Islet precursor cell (in vitro differentiated cells): ENCODE data around the gene TMBIM6.
"Not testable (repeated sequence)": the region's sequence is repeated elsewhere in the genome, so short reads cannot be mapped to it uniquely, and the experiment has no call there.

ENCODE experiments used
- DNase-seq: peaks from one replicate; pipeline ENCODE4 v3.0.0-alpha.2; 2018

TMBIM6 gene

DNA sequence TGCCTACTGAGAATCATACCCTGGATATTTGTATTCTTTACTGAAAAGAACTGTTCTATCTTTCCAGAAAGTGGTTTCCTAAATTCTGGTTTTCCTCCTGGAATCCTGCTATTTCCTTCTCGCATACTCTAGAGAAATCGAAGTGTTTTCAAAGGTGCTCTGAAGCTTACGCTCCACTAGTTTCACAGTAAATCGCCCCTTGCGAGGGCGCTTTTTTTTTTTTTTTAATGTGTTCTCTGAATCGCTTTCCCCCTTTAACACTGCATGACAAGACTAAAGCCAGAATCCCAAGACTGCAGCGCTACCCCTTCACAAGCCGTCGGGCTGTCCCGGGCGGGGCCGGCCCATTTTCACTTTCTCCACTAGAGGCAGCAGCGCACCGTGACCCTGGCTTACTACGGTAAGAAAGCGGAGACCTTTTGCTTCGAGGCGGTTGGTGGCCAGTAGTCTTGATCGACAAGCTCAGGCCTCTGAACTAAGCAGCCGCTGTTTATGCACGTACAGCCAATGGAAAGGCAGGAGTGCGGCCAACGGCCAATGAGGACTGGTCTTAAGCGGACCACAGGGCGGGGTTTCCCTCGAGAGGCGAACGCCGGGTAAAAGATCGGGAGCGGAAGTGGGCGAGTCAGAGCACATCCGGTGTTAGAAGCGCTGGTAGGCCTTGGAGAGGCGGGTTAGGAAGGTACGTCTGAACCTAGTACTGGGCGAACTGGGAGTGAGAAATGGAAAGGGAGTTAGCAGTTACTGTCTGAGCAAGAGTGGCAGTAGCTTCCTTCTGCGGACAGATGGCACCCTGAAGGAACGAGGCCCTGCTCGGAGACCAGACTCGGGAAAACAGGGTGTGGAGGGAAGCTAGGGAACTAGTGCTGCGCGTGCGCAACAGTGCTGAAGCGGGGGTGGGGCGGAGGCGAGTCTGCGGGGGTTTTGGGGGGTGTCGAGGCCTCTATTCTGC, at the start of gene TMBIM6:
TSS of gene TMBIM6 (plus strand) at position 628 of the 952 bp plus-strand sequence. CDS start 10,937 bp downstream, outside the sequence.
- peak; percentile 100 for DNase-seq

GRCh38 chr12:49692851-49693250, 48.5 kb upstream of the TMBIM6 start:
- no peak for DNase-seq

GRCh38 chr12:49693931-49694444, 47.4 kb upstream of the TMBIM6 start:
- DNase-seq: no peak

DNA sequence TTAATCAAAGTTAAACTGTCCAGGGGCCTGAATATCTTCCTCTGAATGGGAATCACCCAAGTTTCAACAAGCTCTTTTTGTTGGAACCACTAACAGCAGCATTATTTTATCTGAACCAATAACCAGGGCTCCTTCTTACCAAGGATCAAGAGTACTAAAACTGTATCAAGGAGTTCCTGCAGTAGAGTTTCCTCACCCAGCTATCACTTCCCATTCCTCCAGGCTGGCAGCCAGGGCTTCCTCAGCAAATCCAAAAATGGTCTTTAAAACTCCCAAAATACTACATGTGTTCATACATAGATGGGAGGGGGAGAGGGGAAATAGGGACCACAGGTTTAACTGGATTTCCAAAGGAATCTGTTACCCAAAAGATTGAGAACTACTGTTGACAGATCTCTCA, 44.6 kb upstream of the TMBIM6 start:
- DNase-seq: no peak

DNA sequence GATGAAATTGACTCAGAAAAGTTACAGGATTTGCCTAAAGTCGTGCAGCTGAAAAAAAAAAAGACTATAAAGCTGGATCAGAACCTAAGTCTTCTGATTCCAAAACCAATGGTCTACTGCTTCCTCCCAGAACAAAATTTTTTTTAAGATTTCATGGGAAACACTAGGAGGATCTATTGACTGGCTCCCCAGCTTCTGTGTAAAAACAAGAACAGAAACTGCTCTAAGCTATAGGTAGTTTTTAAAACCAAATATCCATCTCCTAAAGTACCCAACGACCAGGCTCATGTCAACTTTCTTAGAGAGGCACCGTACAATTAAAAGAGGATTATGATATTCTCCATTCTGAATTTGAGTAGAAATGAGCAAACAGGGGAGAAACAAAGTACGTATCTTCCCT, 43.5 kb upstream of the TMBIM6 start:
- DNase-seq: no peak

DNA sequence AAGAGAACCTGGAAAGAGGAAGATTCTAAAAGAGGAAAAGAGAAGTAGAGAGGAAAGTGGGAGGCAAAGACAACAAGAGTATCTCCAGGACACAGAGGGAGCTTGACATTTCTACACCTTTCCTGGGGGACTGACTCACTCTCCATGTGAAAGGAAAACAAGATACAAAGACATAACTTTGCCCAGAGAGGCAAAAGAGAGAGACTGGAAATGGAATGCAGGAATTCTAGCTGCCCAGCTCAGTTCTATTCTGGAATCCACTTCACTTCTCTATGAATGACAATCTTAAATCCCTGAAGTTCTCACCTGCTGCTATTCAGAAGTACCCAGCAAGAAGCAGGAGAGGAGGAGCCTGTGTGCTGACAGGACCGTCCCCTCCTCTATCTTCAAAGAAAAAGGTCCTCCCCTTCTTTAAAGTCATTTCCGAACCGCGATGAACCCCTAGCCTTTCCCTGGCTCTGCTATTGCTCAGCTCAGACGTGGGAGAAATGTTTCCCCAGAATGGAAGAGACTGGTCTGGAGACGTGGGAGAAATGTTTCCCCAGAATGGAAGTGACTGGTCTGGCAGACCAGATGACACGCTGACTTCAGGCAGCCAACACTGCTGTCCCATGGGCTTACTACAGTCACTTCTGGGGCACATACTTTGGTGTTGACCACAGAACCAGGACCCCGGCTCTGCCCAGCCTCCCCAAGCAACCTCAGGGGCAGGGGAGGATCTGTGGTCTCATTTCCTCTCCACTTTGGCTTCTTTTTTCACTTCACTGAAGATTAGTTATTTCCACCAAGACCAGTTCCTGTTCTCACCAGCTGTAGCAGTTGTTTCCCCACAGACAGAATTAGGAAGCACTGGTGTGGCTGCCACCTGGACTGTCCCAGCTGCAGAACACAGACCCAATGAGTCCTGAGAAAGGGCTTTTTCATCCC, 42.5 kb upstream of the TMBIM6 start:
- DNase-seq: peak; percentile 78

DNA sequence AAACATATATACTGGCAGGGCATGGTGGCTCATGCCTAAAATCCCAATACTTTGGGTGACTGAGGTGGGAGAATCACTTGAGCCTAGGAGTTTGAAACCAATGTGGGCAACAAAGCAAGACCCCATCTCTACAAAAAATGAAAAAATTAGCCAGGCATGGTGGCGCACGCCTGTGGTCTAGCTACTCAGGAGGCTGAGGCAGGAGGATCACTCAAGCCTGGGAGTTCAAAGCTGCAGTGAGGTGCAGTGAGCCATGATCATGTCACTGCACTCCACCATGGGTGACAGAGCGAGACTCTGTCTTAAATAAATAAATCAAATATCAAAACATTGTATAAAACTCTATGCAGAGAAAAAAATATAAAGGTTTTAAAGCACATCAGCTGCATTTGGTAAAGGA, 39.3 kb upstream of the TMBIM6 start:
- DNase-seq: no peak

DNA sequence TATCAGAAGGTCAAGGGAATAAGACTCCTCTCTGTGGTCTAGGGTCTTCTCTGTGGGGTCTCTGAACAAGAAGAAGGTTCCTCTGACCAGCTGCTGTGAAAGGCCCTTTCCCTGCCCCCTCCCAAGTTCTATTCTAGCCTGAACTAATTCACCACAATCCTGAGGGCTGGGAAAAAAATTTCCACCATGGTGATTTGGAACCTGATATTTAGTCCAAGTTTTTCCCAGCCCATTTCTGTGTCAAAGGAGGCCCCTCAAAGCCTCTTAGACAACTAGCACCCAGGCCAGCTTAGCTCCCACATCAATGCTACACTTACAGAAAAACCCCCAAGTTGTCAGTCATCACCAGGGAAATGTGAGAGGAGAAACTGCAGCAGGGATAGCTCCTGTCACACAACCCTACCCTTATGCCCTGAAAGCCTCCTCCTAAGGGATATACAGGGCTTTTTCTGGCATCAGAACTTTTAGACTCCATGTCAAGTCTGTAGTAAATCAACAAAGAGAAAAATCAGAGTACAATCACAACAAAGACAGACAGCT, 38.6 kb upstream of the TMBIM6 start:
- no peak for DNase-seq

- no peak for DNase-seq
These were observed 37.7 kb upstream of the TMBIM6 start for GRCh38 chr12:49703647-49704137.

DNA sequence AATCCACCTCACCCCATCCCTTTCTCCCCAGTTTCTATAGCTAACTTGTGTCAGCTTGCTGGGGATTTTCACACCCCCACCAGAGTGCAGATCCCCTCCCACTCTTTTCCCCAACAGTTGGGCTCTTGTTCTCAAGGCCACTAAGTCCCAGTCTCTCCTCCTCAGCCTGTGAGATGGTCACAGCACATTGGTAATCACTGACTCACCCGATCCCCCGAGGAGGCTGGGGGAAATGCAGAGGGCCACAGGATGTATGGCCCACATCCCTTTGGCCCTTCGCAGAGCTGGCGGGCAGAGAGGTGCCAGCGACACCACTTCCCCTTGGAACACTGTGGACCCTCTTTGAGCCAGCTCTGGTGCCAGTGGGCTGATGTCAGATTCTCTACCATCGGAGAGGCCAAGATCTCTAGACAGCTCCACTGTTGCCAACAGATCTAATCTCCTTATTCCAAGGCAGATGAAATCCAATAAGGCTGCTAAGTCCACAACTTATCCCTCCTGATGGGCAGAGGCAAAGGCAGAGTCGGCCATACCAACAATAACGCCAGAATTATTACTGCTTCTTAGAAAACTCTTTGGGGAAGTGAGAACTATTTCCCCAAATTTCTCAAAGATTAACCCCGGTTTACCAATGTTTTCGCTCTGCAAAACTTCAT, 35.8 kb upstream of the TMBIM6 start:
- peak; percentile 92 for DNase-seq

DNA sequence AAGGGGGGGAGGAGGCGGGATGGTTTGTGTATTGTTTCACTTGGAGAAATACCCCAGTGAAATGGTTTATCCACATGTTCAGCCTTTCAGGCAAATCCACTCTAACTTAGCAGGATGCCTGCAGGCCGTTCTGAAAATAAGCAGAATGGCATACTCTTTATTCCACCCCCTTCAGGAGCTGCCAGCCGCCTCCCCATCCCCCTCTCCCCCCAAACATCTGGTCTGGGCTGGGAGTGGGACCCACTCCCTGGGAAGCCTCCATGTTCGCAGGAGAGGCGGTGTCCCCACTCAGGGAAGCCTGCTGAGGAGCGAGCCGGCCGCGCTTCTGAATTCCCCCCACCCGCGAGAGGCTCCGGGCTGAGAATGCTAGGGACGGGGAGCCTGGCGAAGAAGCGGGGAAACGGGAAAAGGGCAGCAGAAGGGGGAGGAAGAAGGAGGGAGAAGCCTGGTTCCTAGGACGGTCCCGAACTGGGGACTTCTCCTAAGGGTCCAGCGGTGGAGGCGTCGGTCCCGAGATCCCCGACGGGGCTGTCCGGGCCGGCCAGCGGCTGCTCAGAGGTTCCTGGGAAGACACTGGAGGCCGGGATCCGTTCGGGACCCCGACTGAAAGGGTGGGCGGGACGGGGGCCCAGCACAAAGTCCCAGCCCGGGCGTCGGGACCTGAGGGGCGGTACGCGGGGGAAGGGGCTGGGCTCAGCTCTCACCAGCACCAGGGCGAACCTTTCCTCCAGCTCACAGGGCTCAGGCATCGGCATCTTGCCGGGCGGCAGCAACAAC, 34.8 kb upstream of the TMBIM6 start:
- peak; percentile 85 for DNase-seq

DNA sequence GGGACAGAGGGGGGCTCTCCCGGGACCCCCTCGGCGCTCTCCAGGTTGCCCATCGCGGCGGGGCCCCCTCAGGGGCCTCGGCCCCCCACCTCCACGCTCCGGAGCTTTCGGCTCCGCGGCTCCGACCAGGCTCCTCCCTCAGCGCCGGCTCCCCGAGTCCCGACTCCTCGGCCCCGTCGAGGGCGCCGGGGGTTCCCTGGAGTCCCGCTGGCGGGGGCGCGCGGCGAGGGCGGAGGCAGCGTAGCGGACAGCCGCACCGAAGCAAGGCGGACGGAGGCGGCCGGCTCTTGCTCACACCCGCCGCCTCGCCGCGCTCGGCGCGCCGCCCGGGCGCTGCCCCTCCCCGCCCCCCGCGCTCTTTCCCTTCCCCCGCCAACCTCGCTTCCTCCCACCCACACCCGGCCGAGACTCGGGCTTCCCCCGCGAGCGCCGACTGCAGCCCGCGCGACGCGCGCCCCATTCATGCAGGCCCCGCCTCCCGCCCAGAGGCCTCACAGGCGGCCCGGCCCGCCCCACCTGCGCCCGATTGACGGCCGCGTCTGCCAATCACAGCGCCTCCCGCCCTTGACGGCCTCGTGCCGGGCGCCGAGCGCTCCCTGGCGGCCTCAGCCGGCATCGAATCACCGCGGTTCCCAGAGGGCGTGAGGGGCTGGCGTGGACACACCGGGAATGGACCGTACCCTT, 34.1 kb upstream of the TMBIM6 start, which contains the start of gene FMNL3:
TSS of gene FMNL3 (minus strand) at position 278 of the 684 bp plus-strand sequence. CDS start at position 53, 225 bp downstream.
- peak; percentile 99 for DNase-seq

- DNase-seq: no peak
These were observed 33.6 kb upstream of the TMBIM6 start for GRCh38 chr12:49707812-49708147.

GRCh38 chr12:49708851-49709250, 32.5 kb upstream of the TMBIM6 start:
- no peak for DNase-seq

DNA sequence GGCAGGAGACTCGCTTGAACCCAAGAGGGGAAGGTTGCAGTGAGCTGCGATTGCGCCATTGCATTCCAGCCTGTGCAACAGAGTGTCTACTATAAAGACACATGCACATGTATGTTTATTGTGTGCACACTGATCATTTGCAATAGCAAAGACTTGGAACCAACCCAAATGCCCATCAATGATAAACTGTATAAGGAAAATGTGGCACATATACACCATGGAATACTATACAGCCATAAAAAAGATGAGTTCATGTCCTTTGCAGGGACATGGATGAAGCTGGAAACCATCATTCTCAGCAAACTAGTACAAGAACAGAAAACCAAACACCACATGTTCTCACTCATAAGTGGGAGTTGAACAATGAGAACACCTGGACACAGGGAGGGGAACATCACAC, 27.4 kb upstream of the TMBIM6 start:
- DNase-seq: not testable (repeated sequence)

DNA sequence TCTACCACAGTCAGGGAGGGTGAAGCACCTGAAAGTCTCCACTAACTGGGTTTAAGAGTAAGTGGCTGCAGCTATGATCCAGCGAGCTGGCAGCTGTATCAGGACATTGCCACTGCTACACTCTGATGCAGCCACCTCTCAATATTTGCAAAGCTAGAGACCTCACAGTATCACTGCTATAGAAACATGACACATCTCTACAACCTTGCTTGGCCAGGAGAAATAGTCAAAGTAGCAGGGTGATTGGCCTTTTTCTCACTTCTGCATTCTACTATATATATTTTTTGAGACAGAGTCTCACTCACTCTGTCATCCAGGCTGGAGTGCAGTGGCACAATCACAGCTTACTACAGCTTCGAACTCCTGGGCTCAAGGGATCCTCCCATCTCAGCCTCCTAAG, 24.8 kb upstream of the TMBIM6 start:
- DNase-seq: no peak

GRCh38 chr12:49717800-49718199, 23.6 kb upstream of the TMBIM6 start:
- DNase-seq: not testable (repeated sequence)

- no peak for DNase-seq
These were observed 21.1 kb upstream of the TMBIM6 start for GRCh38 chr12:49720214-49720613.

- not testable (repeated sequence) for DNase-seq
These were observed 20.0 kb upstream of the TMBIM6 start for GRCh38 chr12:49721355-49721754.

DNA sequence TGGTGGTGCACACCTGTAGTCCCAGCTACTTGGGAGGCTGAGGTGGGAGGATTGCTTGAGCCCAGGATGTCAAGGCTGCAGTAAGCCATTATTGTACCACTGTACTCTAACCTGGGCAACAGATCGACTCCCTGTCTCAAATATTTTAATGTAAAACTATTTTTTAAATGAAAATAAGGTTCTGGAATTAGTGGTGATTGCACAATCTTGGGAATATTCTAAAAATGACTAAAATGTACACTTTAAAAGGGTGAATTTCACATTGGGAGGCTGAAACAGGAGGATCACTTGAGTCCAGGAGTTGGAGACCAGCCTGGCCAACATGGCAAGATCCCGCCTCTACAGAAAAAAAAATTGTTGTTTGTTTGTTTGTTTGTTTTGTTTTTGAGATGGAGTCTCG, 12.9 kb upstream of the TMBIM6 start:
- DNase-seq: no peak

- no peak for DNase-seq
These were observed 11.3 kb upstream of the TMBIM6 start for GRCh38 chr12:49730050-49730449.
